IPS-18c (cell line): Measurements from ENCODE around the gene GNE.
A peak's percentile ranks its signal among the peaks of the same experiment; 100 is the strongest.
"Not testable (repeated sequence)": the region's sequence is repeated elsewhere in the genome, so short reads cannot be mapped to it uniquely, and the experiment has no call there.

Experiments
- H3K4me3 ChIP-seq: 2 replicates; pipeline ENCODE4 v1.7.0; 2013; ENCODE audit warnings: low read depth, mild to moderate bottlenecking, low read length, moderate library complexity; ENCODE audit not compliant: insufficient read depth
- H3K9me3 ChIP-seq: one replicate; pipeline ENCODE4 v1.6.1; 2013; ENCODE audit warnings: mild to moderate bottlenecking, low read length, moderate library complexity; ENCODE audit not compliant: control insufficient read depth, insufficient read depth

The GNE gene, protein sequence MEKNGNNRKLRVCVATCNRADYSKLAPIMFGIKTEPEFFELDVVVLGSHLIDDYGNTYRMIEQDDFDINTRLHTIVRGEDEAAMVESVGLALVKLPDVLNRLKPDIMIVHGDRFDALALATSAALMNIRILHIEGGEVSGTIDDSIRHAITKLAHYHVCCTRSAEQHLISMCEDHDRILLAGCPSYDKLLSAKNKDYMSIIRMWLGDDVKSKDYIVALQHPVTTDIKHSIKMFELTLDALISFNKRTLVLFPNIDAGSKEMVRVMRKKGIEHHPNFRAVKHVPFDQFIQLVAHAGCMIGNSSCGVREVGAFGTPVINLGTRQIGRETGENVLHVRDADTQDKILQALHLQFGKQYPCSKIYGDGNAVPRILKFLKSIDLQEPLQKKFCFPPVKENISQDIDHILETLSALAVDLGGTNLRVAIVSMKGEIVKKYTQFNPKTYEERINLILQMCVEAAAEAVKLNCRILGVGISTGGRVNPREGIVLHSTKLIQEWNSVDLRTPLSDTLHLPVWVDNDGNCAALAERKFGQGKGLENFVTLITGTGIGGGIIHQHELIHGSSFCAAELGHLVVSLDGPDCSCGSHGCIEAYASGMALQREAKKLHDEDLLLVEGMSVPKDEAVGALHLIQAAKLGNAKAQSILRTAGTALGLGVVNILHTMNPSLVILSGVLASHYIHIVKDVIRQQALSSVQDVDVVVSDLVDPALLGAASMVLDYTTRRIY

DNA sequence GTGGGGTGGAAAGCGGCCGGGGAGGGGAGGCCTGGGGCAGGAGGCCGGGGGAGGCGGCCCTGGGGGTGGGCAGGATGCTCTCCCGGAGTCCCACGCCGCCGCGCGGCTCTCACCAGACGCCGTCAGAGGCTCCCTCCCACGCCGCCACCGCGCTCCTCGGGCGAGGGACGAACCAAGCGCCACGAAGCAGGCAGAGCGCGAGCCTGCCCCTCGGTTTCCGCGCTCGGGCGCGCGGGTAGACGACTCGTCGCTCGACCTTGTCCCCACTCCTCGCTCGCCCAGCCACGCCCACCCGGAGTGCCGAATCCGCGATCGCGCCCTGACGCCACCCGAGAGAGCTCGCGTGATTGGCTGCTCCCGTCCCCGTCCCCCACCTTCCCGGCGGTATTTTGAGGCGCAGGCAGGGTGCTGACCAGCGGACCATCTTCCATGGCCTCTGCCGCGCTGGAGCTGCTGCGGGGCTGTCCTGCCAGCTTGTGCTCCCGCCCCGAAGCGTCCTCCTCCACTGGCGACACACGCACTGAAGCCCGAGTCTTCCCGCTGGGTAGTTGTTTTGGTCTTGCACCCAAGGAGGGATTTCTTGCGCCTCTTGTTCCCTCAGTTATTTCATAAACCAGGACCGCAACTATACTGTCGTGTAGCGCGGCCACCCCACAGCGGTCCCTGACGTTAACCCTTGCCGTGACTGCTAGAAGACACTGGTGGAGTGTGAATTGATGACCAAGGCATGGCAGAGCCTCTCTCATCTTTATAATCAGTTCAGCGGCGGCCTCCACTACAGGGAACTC is at the start of gene GNE:
Gene GNE (minus strand): TSS at position 241 of the 788 bp plus-strand sequence. CDS start 9,093 bp downstream, outside the sequence.
- Histone ChIP-seq H3K9me3 (peaks cover 2% of the 10 kb centered on the region), H3K4me3 (peak within 1 kb of the TSS; percentile 69)

DNA sequence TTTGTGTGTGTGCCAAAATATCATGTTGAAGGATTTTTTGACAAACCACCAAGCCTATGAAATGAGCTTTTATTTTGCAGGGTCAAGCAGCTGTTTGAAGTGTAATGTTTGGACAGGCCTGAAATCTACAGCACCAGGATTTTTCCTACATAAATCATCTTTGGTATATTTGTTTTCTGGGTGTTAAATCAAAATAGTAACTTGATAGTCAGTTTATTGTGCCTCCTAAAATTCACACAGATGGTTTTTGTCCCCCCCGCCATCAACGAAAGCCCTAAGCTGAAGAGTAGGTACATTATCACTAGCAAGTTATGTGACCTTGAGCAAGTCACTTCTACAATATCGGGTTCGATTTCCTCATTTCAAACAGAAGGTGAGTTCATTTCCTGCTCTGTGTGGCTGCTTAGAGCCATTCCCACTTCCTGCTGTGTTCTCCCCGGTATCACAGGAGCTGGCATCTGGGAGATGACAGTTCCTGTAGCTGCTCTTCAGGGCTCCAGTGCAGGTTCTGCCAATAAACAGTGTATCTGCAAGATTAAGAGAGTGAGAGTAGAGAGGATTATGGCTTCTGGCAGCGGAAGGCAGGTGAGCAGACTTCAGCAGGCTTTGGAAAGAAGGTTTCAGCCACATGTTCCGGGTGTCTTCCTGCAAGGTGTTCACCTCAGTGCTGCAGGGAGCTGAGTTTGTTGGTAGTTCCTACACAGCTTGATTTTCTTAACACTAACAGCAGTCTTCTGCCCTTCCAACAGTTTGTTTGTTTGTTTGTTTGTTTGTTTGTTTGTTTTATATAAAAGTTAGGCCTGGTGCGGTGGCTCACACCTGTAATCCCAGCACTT is 48.4 kb upstream of the GNE start:
- Histone ChIP-seq H3K4me3 (no peak overlapping the region), H3K9me3 (no peaks in the 10 kb centered on the region)

DNA sequence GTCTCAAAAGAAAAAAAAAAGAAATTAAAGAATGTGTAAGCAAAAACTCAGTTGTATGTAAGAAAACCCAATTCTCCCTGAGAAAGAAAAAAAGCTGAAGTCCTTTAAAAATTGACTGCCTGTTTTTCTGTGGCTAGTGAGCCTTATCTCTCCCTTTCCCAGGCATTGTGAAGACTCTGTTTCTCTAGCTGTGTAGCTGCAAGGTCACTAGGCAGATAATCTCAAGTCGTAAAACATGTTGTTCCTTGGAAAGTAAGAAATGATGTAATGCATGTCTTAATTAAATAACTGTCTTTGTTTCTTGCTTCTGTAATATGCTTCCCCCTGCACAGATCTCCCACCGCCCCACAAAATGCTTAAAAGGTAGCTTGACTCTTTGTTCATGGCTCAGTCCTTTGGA is 46.1 kb upstream of the GNE start:
- H3K4me3 ChIP-seq, H3K9me3 ChIP-seq: not testable (repeated sequence)

DNA sequence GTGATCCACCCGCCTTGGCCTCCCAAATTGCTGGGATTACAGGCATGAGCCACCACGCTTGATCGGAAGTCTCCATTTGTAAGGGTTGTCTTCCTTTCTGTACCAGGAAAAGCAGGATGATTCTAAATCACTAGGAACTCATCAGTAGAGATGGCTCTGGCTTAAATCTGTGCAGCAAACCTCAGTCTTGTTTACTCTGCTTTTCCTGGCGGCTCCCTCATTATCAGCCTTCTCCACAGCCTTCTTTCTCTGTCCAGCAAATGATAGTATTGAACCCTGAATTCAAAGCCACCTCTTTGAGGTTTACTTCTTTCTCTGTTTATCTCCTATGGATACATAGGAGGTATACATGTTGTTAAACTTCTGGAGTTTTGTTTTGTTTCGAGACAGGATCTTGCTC is 43.0 kb upstream of the GNE start:
- Histone ChIP-seq H3K4me3 (no peak overlapping the region), H3K9me3 (no peaks in the 10 kb centered on the region)

DNA sequence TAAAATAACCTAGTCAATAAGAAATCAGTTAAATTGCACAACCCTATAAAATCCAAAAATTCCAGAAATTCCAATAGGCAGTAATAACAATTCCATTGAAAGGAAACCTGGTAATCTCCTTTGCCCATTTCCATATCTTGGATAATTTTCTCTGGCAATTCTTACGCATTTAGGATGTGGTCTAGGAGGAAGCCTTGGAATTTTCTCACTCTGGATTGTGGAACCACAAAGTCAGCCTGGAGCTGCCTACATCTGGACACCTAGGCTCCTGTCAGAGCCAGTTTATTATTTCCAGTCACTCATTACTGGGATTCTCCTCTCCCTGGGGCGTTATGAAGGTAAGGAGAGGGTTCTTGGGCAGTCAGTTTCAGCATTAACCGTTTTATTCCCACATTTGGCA is 40.3 kb upstream of the GNE start:
- no peaks in the 10 kb centered on the region for H3K9me3 ChIP-seq
- H3K4me3 ChIP-seq = no peak overlapping the region

DNA sequence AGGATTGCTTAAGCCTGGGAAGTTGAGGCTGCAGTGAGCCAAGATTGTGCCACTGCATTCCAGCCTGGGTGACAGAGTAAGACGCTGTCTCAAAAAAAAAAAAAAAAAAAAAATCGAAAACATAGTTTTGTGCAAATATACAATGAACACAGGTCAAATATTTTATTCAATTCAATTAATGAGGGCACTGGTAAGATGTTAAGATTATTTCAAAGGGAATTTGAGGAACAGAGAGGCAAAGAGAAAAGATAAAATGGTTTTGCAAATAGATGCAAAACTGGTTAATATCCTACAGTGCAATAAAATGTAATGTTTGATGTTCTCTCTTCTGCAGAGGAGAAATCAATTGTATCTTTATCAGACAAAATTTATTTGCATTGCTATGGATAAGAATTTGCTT is 39.5 kb upstream of the GNE start:
- Histone ChIP-seq H3K4me3 (no peak overlapping the region), H3K9me3 (no peaks in the 10 kb centered on the region)

DNA sequence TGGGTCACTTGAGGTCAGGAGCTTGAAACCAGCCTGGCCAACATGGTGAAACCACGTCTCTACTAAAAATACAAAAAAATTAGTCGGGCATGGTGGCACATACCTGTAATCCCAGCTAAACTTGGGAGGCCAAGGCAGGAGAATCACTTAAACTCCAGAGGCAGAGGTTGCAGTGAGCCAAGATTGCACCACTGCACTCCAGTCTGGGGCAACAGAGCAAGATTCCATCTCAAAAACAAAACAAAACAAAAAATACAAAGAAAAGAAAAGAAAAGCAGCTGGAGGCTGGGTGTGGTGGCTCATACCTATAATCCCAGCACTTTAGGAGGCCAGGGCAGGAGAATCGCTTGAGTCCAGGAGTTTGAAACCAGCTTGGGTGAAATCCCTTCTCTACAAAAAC is 36.7 kb upstream of the GNE start:
- not testable (repeated sequence) for H3K4me3 ChIP-seq, H3K9me3 ChIP-seq

DNA sequence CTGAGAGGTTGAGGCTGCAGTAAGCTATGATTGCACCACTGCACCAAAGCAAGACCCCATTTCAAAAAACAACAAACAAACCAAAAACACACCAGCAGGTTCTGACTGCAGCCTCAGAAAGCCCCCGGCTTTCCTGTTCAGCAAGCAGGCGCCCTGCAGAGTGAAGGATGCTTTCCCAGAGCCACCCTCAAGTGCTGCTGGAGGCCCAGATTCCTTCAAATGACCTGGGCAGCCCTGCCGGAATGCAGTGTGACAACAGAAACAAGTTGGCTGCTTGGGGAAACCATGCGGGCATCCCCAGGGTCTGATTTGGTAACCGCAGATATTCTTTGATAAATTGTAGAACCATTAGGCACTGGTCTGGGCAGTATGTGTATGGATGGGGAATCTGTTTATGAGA is 35.7 kb upstream of the GNE start:
- H3K9me3 ChIP-seq = no peaks in the 10 kb centered on the region

DNA sequence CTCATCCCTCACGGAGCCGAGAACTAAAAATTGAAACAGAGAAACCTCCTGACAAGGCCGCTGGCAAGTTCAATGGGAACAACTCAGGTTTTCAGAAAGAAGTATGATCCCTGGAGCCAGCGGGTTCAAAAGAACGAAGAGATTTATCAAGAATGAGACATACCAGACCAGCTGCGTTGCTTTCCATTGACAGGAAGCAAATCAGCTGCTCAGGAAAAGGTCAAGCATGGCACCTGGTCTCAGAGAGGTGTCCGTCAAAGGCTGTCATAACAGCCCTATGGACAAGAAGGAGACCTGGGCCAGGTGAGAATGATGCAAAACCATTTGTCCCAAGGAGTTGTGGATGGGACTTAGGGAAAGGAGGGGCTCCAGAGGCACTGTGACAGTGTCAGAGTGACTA is 34.9 kb upstream of the GNE start:
- no peak overlapping the region for H3K4me3 ChIP-seq

More for the DNA sequence above, 35.7 kb upstream of the GNE start:
- no peak overlapping the region for H3K4me3 ChIP-seq

DNA sequence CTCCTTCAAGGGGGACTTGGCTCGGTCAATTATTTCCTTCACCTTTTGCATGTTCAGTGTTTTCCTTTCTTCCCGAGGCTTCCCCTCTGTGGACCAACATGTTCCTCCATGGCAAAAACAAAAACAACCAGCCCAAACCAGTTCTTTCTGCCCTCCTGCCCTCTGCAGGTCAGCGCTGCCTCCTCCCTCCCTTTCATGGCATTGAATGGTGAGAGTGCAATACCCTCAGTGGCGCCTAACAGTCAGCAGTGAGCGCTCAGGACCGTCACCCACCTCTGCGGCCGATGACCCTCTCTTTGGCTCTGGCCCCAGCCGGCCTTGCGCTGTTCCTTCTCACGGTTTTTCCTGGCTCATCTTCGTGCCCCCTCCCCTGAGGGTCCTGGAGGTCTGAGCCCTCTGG is 34.4 kb upstream of the GNE start:
- Histone ChIP-seq H3K4me3 (no peak overlapping the region), H3K9me3 (no peaks in the 10 kb centered on the region)

More for the DNA sequence above, 34.9 kb upstream of the GNE start:
- no peaks in the 10 kb centered on the region for H3K9me3 ChIP-seq

DNA sequence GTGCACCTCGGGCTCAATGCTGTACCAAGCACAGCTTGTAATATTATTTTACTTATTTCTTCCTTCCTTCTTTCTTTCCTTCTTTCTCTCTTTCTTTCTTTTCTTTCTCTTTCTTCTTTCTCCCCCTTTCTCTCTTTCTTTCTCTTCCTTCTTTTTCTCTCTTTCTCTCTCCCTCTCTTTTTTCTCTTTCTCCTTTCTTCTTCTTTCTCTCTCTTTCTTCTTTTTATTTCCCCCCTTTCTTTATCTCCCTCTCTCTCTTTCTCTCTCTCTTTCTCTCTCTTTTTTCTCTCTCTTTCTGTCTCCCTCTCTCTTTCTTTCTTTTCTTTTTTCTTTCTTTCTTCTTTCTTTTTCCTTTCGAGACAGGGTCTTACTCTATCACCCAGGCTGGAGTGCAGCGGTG is 32.7 kb upstream of the GNE start:
- Histone ChIP-seq H3K9me3 (no peaks in the 10 kb centered on the region), H3K4me3 (no peak overlapping the region)

DNA sequence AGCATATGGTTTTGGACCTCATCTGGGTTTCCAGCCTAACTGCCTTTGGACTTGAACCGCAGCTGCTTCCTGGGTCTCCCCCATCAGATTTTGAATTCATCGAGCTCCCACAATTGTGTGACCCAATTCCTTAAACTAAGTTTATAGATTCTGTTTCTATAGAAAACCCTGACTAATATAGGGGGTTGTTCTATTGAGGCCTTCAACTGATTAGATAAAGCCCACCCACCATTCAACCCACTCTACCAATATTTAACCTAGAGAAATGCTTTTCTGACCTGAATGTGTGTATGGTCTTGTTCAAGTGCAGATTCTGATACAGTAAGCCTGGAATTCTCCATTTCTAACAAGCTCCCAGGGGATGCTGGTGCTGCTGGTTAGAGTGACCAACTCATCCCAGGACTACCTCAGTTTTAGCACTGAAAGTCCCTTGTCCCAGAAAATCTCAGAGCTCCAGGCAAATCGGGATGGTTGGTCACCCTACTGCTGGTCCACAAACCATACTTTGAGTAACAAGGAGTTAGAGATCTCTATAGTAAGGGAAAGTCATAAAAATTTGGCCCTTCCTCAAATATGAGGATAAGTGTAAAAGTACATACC is 31.7 kb upstream of the GNE start:
- Histone ChIP-seq H3K4me3 (no peak overlapping the region), H3K9me3 (no peaks in the 10 kb centered on the region)

DNA sequence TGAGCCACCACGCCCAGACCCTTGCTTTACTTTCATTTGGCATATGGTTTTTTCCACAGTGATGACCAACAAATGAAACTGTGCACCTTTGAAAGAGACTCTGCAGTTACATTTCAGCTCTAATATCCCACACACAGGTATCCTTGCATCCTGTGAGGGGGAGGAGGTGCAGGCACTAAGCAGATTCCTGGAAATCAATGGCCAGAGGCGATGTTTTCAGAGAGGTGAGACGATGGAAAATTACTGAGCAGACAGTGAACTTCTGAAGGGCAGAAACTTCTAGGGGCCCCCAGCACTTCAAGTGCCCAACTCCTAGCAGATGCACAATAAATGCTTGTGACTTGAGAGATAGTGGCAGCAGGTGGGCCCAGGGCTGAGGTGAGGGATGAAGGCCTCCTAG is 29.8 kb upstream of the GNE start:
- no peaks in the 10 kb centered on the region for H3K9me3 ChIP-seq
- no peak overlapping the region for H3K4me3 ChIP-seq

DNA sequence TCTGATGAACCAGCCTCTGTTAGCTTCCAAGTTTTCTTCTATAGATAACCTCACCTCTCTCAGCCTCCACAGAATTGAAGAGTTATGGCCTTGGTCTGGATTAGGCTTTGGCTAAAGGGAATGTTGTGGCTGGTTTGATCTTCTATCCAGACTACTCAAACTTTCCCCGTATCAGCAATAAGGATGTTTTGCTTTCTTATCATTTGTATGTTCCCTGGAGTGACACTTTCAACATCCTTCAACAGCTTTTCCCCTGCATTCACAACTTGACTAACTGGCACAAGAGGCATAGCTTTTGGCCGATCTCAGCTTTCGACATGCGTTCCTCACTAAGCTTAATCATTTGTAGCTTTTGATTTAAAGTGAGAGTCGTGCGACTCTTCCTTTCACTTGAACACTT is 28.1 kb upstream of the GNE start:
- H3K9me3 ChIP-seq = no peaks in the 10 kb centered on the region
- no peak overlapping the region for H3K4me3 ChIP-seq

DNA sequence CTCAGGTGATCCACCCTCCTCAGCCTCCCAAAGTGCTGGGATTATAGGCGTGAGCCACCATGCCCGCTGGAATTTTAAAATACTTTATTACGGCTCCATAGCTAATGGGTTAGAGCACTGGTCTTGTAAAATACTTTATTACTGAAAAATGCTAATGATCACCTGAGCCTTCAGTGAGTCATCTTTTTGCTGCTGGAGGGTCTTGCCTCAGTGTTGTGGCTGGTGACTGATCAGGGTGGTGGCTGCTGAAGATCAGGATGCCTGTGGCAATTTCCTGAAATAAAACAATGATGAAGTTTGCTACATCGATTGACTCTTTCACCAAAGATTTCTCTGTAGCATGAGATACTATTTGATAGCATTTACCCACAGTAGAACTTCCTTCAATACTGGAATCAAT is 26.0 kb upstream of the GNE start:
- Histone ChIP-seq H3K9me3 (no peaks in the 10 kb centered on the region), H3K4me3 (no peak overlapping the region)

DNA sequence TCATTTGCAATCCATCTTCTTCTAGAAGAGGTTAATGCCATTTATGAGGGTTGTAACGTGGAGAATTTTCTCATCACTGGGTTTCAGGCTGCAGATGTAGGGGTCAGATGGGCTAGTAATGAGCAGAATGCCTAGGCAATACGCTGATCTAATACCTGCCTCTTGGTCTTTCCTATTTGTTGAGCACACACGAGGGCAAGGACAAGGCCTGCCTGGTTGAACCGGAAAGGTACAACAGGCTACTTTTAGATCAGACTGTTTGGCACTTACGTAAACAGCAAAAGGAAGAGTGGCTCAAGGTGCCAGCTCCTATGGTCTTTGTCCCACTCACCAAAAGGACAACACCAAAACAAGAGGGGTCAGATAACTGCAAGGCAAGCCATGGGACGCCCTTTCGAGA is 24.0 kb upstream of the GNE start:
- no peak overlapping the region for H3K4me3 ChIP-seq

DNA sequence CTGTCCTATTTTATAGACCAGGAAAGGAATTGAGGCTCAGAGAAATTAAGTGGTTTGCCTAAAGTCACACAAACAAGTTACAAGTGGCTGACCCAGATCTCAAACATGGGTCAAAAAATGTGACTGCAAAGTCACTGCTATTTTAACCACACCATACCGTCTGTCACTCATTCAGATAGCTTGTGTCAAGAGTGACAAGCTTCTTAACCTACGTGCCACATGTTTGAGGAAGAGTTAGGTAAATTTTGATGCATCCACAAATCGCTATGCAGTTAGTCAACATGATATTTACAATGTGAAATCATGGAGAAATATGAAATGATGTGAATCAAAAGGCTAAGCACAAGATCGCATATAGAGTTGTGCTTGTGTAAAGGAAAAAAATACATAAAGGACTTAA is 22.7 kb upstream of the GNE start:
- Histone ChIP-seq H3K4me3 (no peak overlapping the region), H3K9me3 (no peaks in the 10 kb centered on the region)

More for the DNA sequence above, 24.0 kb upstream of the GNE start:
- no peaks in the 10 kb centered on the region for H3K9me3 ChIP-seq
